Thoracic aorta (tissue), 2 donors: ENCODE results near the gene SLC39A11. TPM values are rescaled to one million over a fixed set of nuclear protein-coding genes. Genes with fewer than 3 reads are reported as not detected.

ENCODE experiments used
- ATAC-seq: fragments of 150-250 bp; one replicate; pipeline ENCODE4 v1.8.0; 2017; ENCODE audit warnings: low read depth; ENCODE audit not compliant: insufficient number of reproducible peaks, low FRiP score
- DNase-seq: peaks from one replicate; pipeline ENCODE4 v3.0.0-alpha.2; 2020; ENCODE audit warnings: low spot score
- H3K27ac ChIP-seq, 2 donors: fragments of 200-600 bp; sonication (generic); 1 replicate in 1 of 2; 2 replicates in 1 of 2; pipeline ENCODE4 v1.5.1; 2016; ENCODE audit warnings: mild to moderate bottlenecking in 2 of 2, moderate library complexity in 2 of 2
- H3K27me3 ChIP-seq: fragments of 200-600 bp; sonication (generic); replicated peaks from 2 replicates; pipeline ENCODE4 v1.6.0; 2016; ENCODE audit warnings: mild to moderate bottlenecking; ENCODE audit not compliant: insufficient read depth
- H3K36me3 ChIP-seq: fragments of 200-600 bp; sonication (generic); one replicate; pipeline ENCODE4 v1.5.1; 2016
- H3K4me1 ChIP-seq, 2 donors: fragments of 200-600 bp; sonication (generic); 1 replicate in 1 of 2; 2 replicates in 1 of 2; pipeline versions ENCODE4 v1.5.1 to v1.6.0; 2016; ENCODE audit warnings: low read depth in 2 of 2, mild to moderate bottlenecking in 1 of 2; ENCODE audit not compliant: control insufficient read depth in 1 of 2
- H3K4me3 ChIP-seq: fragments of 200-600 bp; sonication (generic); 2 replicates; pipeline ENCODE4 v1.5.1; 2016; ENCODE audit warnings: mild to moderate bottlenecking
- H3K9me3 ChIP-seq: fragments of 200-600 bp; sonication (generic); 2 replicates; pipeline ENCODE4 v1.5.1; 2016
- total RNA-seq, 2 donors: library from RNA; depleted of rRNA; stranded (reverse); fragments of >200 nt; gene quantifications; one replicate each; pipeline versions ENCODE4 v1.1.0 to v1.2.3, GENCODE V29; 2016
- TF ChIP-seq, protein P1 (sequence below): fragments of 200-600 bp; sonication (generic); IDR thresholded peaks from one replicate; pipeline ENCODE4 v1.5.1; 2019; ENCODE audit warnings: antibody characterized with exemption

Gene SLC39A11
- total RNA-seq, 2 donors from 2014 or later, result 12.0 to 29.1 TPM

DNA sequence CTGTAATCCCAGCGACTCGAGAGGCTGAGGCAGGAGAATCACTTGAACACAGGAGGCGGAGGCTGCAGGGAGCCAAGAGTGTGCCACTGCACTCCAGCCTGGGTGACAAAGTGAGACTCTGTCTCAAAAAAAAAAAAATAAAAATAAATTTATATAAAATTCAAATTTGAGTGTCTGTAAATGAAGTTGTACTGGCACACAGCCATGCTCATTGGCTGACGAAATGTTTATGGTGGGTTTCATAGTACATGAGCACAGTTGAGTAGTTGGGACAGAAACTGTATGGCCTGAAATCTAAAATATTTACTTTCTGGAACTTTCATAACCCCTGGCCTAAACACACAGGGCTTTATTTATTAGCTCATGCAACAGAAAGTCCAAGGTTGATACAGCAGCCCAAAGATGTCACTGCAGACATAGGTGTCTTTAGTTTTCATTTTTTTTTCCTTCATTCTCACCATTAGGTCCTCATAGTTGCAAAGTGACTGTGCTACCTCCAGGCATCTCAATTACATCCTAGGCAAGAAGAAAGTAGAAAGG, 355.3 kb downstream of the SLC39A11 start:
- ATAC-seq (no peak), DNase-seq (no peak)
- no peaks in the 10 kb centered on the region for H3K4me1 ChIP-seq
- no peaks in the 10 kb centered on the region for H3K27me3 ChIP-seq
- no peak overlapping the region for H3K27ac ChIP-seq
- H3K36me3 ChIP-seq, result peaks cover 7% of the 10 kb centered on the region
- no peak overlapping the region for H3K4me3 ChIP-seq
- no peaks in the 10 kb centered on the region for H3K9me3 ChIP-seq
- TF ChIP-seq, protein P1, sequence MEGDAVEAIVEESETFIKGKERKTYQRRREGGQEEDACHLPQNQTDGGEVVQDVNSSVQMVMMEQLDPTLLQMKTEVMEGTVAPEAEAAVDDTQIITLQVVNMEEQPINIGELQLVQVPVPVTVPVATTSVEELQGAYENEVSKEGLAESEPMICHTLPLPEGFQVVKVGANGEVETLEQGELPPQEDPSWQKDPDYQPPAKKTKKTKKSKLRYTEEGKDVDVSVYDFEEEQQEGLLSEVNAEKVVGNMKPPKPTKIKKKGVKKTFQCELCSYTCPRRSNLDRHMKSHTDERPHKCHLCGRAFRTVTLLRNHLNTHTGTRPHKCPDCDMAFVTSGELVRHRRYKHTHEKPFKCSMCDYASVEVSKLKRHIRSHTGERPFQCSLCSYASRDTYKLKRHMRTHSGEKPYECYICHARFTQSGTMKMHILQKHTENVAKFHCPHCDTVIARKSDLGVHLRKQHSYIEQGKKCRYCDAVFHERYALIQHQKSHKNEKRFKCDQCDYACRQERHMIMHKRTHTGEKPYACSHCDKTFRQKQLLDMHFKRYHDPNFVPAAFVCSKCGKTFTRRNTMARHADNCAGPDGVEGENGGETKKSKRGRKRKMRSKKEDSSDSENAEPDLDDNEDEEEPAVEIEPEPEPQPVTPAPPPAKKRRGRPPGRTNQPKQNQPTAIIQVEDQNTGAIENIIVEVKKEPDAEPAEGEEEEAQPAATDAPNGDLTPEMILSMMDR, result no peak

DNA sequence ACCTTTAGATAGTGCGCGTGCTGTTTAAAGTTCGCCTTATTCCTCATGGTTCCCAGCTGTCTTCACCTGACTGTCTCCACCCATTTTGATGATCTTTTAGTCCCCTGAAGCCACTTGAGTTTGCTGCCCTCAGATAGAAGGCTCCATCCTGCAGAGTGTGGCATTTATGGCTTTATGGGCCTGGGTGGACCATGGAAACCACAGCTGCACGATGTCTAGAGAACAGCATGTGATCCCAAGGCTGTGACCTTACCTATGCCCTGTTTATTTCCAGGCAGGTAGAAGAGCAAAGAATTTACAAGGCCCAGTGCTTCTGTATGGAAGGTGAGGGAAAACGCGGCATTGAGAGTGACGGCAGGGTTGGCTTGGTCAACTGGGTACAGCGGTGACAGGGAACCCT, 356.9 kb downstream of the SLC39A11 start:
- no peaks in the 10 kb centered on the region for H3K27me3 ChIP-seq
- ATAC-seq (no peak), DNase-seq (no peak)
- H3K4me1 ChIP-seq, result no peaks in the 10 kb centered on the region
- no peak overlapping the region for H3K27ac ChIP-seq
- H3K4me3 ChIP-seq, result no peak overlapping the region
- TF ChIP-seq, protein P1, result no peak
- no peaks in the 10 kb centered on the region for H3K9me3 ChIP-seq
- H3K36me3 ChIP-seq, result peaks cover 7% of the 10 kb centered on the region

DNA sequence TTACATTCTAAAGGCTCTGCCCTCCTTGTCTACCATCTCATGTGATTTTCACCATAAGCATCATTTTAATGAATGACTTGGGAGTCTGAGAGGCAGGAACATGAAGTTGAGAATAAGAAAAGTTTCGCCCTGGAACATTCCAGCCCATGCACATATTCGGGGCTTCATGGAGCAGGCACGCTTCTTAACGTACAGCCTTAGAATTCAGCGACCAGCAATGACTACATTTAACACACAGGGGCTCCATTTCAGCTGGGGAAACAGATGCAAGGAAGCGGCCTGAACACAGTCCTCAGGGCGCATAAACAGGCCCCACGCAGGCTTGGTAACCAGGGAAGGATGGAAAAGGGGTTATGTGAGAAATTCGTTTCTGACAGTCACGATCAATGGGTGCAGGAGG, 357.4 kb downstream of the SLC39A11 start:
- H3K9me3 ChIP-seq, result no peaks in the 10 kb centered on the region
- no peak for DNase-seq
- H3K4me1 ChIP-seq, result no peaks in the 10 kb centered on the region
- peaks cover 7% of the 10 kb centered on the region for H3K36me3 ChIP-seq
- H3K27me3 ChIP-seq, result no peaks in the 10 kb centered on the region
- no peak overlapping the region for H3K4me3 ChIP-seq
- TF ChIP-seq, protein P1, result no peak
- no peak for ATAC-seq
- no peak overlapping the region for H3K27ac ChIP-seq

DNA sequence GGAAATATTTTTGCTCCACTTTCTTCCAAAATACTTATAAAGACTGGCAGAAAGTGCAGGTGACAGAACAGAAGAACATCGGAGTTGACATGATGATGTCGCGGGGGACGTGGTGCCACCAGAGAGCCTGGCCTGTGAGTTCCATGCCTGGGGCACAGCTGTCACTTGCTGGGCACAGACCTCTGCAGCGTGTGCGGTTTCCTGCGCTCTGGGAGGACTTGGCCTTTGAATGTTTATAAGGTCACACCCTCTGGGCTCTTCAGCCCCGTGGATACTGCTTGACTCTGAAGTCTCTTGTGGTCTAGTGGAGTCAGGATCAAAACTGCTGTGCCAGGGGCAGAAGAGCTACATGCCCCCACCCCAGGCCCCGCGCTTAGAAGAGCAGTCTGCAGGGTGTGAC, 357.9 kb downstream of the SLC39A11 start:
- no peaks in the 10 kb centered on the region for H3K9me3 ChIP-seq
- H3K4me3 ChIP-seq, result no peak overlapping the region
- TF ChIP-seq, protein P1, result no peak
- no peak for DNase-seq
- no peaks in the 10 kb centered on the region for H3K4me1 ChIP-seq
- ATAC-seq, result no peak
- peaks cover 7% of the 10 kb centered on the region for H3K36me3 ChIP-seq
- H3K27me3 ChIP-seq, result no peaks in the 10 kb centered on the region
- no peak overlapping the region for H3K27ac ChIP-seq

DNA sequence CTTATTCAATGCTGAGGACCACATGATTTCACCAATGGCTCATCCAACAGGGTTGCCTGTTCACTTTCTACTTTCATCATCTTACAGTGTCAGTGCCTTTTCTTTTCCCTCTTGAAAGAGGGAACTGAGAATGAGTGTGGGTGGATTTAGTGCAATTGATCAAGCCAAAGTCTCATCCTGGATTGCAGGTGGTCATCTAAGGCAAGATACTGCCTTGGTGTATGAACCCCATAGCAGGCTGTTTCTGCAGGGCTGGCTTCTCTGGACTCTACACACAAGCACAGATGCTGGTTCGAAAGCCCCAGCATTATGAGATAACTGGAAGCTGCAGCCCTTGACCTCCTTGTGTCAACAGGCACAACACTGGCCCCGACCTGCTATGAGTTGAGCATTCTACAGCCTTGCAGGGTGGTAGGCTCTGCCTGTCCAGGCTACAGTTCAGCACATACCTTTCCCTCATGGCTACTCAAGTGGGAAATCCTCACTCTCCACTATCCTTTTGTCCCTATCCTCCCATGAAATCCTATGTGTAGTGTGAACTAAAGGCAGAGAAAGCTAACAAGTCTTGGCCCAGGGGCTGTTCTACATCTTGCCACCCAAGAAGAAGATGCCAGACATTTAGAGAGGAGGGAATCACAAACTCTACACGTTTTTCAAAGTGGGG, 358.7 kb downstream of the SLC39A11 start:
- H3K27ac ChIP-seq, result no peak overlapping the region
- H3K4me3 ChIP-seq, result no peak overlapping the region
- TF ChIP-seq, protein P1, result no peak
- H3K9me3 ChIP-seq, result no peaks in the 10 kb centered on the region
- ATAC-seq, result no peak
- DNase-seq, result no peak
- no peaks in the 10 kb centered on the region for H3K4me1 ChIP-seq
- peaks cover 7% of the 10 kb centered on the region for H3K36me3 ChIP-seq
- no peaks in the 10 kb centered on the region for H3K27me3 ChIP-seq
